ENCODE measurements around the gene SPOCK1.

SPOCK1 gene

DNA sequence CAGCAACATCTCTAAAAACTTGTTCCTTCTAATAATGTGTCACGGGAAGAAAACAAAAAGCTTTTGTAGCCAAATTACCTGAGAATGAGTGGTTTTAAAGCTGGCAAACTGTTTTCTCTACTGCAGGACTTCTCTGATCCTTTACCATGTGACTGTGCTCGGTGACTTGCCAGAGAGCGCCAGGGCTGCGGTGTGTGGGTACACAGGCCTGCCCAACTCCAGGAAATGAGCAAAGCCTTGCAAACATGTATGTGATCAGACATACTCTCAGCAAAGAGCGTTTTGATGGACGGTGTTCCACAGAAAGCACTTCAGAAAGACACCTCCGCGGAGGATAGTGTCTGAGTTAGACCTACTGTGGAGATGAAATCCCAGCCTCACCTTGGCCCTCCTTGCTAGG, 157.3 kb downstream of the SPOCK1 start:
- H3K4me1 ChIP-seq (ENCODE audit: low read depth, poor library complexity, severe bottlenecking), result no peaks in the 10 kb centered on the region
- no peaks in the 10 kb centered on the region for H3K79me2 ChIP-seq (ENCODE audit: insufficient read depth, low read depth)
- H3K9ac ChIP-seq, result no peak overlapping the region
- H4K20me1 ChIP-seq (ENCODE audit: insufficient read depth), result no peaks in the 10 kb centered on the region
- H3K36me3 ChIP-seq (ENCODE audit: insufficient read depth), result no peaks in the 10 kb centered on the region
- TF ChIP-seq CTCF (conservative IDR thresholded peaks at IDR 0.05; ENCODE audit: low read depth, low read length), result no peak
- H3K4me2 ChIP-seq, result no peak overlapping the region
- H3K27ac ChIP-seq, result no peak overlapping the region
- no peaks in the 10 kb centered on the region for H3K27me3 ChIP-seq (ENCODE audit: insufficient read depth, low read depth)
- no peak overlapping the region for H2AFZ ChIP-seq (ENCODE audit: low read depth)
- H3K4me3 ChIP-seq (IDR thresholded peaks at IDR 0.05; ENCODE audit: insufficient read depth, low read depth, low read length), result no peak overlapping the region

- Histone ChIP-seq H3K27me3 (ENCODE audit: insufficient read depth, low read depth) (no peaks in the 10 kb centered on the region), H3K4me1 (ENCODE audit: low read depth, poor library complexity, severe bottlenecking) (no peaks in the 10 kb centered on the region), H3K4me3 (IDR thresholded peaks at IDR 0.05; ENCODE audit: insufficient read depth, low read depth, low read length) (no peak overlapping the region), H3K79me2 (ENCODE audit: insufficient read depth, low read depth) (no peaks in the 10 kb centered on the region), H3K27ac (no peak overlapping the region), H3K36me3 (ENCODE audit: insufficient read depth) (no peaks in the 10 kb centered on the region), H4K20me1 (ENCODE audit: insufficient read depth) (no peaks in the 10 kb centered on the region), H2AFZ (ENCODE audit: low read depth) (no peak overlapping the region), H3K9ac (no peak overlapping the region), H3K4me2 (no peak overlapping the region)
- TF ChIP-seq CTCF (conservative IDR thresholded peaks at IDR 0.05; ENCODE audit: low read depth, low read length), result no peak
Measured at GRCh38 chr5:137340881-137341280, 158.2 kb downstream of the SPOCK1 start.

- Histone ChIP-seq H3K27me3 (ENCODE audit: insufficient read depth, low read depth) (no peaks in the 10 kb centered on the region), H3K9ac (no peak overlapping the region), H3K79me2 (ENCODE audit: insufficient read depth, low read depth) (no peaks in the 10 kb centered on the region), H3K4me2 (no peak overlapping the region), H3K4me3 (IDR thresholded peaks at IDR 0.05; ENCODE audit: insufficient read depth, low read depth, low read length) (no peak overlapping the region), H4K20me1 (ENCODE audit: insufficient read depth) (no peaks in the 10 kb centered on the region), H2AFZ (ENCODE audit: low read depth) (no peak overlapping the region), H3K27ac (no peak overlapping the region), H3K4me1 (ENCODE audit: low read depth, poor library complexity, severe bottlenecking) (no peaks in the 10 kb centered on the region), H3K36me3 (ENCODE audit: insufficient read depth) (no peaks in the 10 kb centered on the region)
- TF ChIP-seq CTCF (conservative IDR thresholded peaks at IDR 0.05; ENCODE audit: low read depth, low read length), result no peak
Measured at GRCh38 chr5:137336565-137337120, 162.5 kb downstream of the SPOCK1 start.

DNA sequence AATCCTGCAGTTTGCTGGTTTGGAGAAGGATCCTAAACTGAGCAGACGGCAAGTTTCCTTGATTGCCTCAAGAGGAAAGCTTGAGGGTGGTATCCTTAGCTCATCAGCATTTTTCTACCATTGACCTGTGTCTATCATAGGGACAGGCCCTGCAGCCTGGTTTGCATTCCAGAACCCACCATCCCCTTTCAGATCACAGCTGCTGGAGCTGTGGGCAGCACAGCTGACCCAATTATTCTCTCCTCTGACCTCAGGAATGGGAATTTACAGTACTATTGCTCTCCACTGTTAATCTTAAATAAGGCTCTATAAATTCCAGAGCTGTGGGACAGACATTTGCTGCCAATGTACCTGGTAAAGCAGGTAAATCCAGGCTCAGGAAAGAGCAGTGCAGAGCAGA, 163.0 kb downstream of the SPOCK1 start:
- no peak for TF ChIP-seq CTCF (conservative IDR thresholded peaks at IDR 0.05; ENCODE audit: low read depth, low read length)
- Histone ChIP-seq H3K27ac (no peak overlapping the region), H3K4me2 (no peak overlapping the region), H3K4me1 (ENCODE audit: low read depth, poor library complexity, severe bottlenecking) (no peaks in the 10 kb centered on the region), H3K9ac (no peak overlapping the region), H3K4me3 (IDR thresholded peaks at IDR 0.05; ENCODE audit: insufficient read depth, low read depth, low read length) (no peak overlapping the region), H2AFZ (ENCODE audit: low read depth) (no peak overlapping the region), H3K27me3 (ENCODE audit: insufficient read depth, low read depth) (no peaks in the 10 kb centered on the region), H4K20me1 (ENCODE audit: insufficient read depth) (no peaks in the 10 kb centered on the region), H3K79me2 (ENCODE audit: insufficient read depth, low read depth) (no peaks in the 10 kb centered on the region), H3K36me3 (ENCODE audit: insufficient read depth) (no peaks in the 10 kb centered on the region)
